Heart left ventricle (tissue), 16 donors: Measurements from ENCODE around the gene PLOD2. TPM values are rescaled to one million over a fixed set of nuclear protein-coding genes. Genes with fewer than 3 reads are reported as not detected.

Experiments used
- ATAC-seq, 4 donors: fragments of 200-7000 bp; cut with Tn5 transposase; one replicate each; pipeline ENCODE4 v1.9.1; 2020 to 2022; ENCODE audit warnings: moderate library complexity in 4 of 4, mild to moderate bottlenecking in 3 of 4, moderate number of reproducible peaks in 1 of 4
- DNase-seq, 5 donors: peaks; one replicate each; pipeline ENCODE4 v3.0.0-alpha.2; 2020
- H3K27ac ChIP-seq, 12 donors: fragments of 200-600 bp; sonication (generic) in 4 of 12; one replicate each; pipeline versions ENCODE4 v1.5.0 to v1.8.0; 2016 to 2022; ENCODE audit warnings: mild to moderate bottlenecking in 2 of 12
- H3K27me3 ChIP-seq, 9 donors: fragments of 200-600 bp; sonication (generic) in 2 of 9; one replicate each; pipeline versions ENCODE4 v1.5.1 to v1.8.0; 2016 to 2022; ENCODE audit warnings: mild to moderate bottlenecking in 3 of 9
- H3K36me3 ChIP-seq, 9 donors: fragments of 200-600 bp; sonication (generic) in 2 of 9; one replicate each; pipeline versions ENCODE4 v1.5.0 to v1.8.0; 2018 to 2022; ENCODE audit warnings: mild to moderate bottlenecking in 2 of 9
- H3K4me1 ChIP-seq, 12 donors: fragments of 200-600 bp; sonication (generic) in 4 of 12; one replicate each; pipeline versions ENCODE4 v1.5.0 to v1.8.0; 2016 to 2022; ENCODE audit warnings: mild to moderate bottlenecking in 3 of 12
- H3K4me3 ChIP-seq, 12 donors: fragments of 200-600 bp; sonication (generic) in 4 of 12; one replicate each; pipeline versions ENCODE4 v1.5.0 to v1.8.0; 2017 to 2022; ENCODE audit warnings: mild to moderate bottlenecking in 9 of 12, moderate library complexity in 4 of 12
- H3K9me3 ChIP-seq, 12 donors: fragments of 200-600 bp; sonication (generic) in 4 of 12; one replicate each; pipeline versions ENCODE4 v1.5.0 to v1.8.0; 2016 to 2022; ENCODE audit warnings: mild to moderate bottlenecking in 1 of 12
- CTCF ChIP-seq, 12 donors: fragments of 200-600 bp; sonication (generic) in 4 of 12; IDR thresholded peaks; one replicate each; pipeline versions ENCODE4 v1.5.0 to v1.8.0; 2018 to 2022; ENCODE audit warnings: antibody characterized with exemption in 12 of 12, mild to moderate bottlenecking in 5 of 12
- POLR2A ChIP-seq, 2 donors: fragments of 450-650 bp; IDR thresholded peaks; one replicate each; pipeline ENCODE4 v1.6.1; 2017; ENCODE audit warnings: antibody characterized with exemption in 2 of 2, mild to moderate bottlenecking in 2 of 2, moderate library complexity in 2 of 2
- WGBS, 4 donors: extraction: QIAGEN DNeasy Blood & Tissue Kit in 2 of 4; methylation state at CpG; one replicate each; pipeline versions ENCODE4 v1.1.5 to v1.1.7; 2013 to 2018; 5-methylcytosine and 5-hydroxymethylcytosine counted together
- intact Hi-C, 10 donors: fragments of 100-400 bp; cut with DNase I; formaldehyde crosslinking; loops; one replicate each; pipeline versions ENCODE4 v1.11.1 to v1.14.2; 2022
- polyA plus RNA-seq, 2 donors: library from polyadenylated mRNA; stranded (reverse); fragments of 200-250 nt; gene quantifications; one replicate each; pipeline ENCODE4 v1.2.3, GENCODE V29; 2013
- total RNA-seq, 9 donors: library from RNA; depleted of rRNA in 2 of 9; stranded (reverse); fragments of >200 nt in 2 of 9; fragmentation: NEBNext Ultra II Directional in 3 of 9; extraction: Animal tissue kit (Norgen Biotek cat#: 25700) in 3 of 9; gene quantifications; one replicate each; pipeline versions ENCODE4 v1.1.0 to v1.2.4, GENCODE V29; 2016 to 2023
- donor health status: ischemic (EF 13 %, LVEDD 7.1; RV severe dilation, severe dysfunction).
- donor health status: healthy with polysubstance abuse.
- donor health status: DM: no; HTN: yes; CAD: no.
- donor health status: DM: no; HTN: no; CAD: no.
- donor health status: ischemic (EF 25% LVEDD 6.9; RV normal size, moderate dysfunction).
- donor health status: ischemic (EF 25% LVEDD 5.7; RV mildly dilated, moderate dysfunction).
- donor health status: healthy.
- donor health status: DM: yes; HTN: yes; CAD: no.
- donor health status: ischemic (EF 35%, LVEDD 5.7; RV mildly dilated, moderate dysfunction).
- donor health status: nonischemic (EF 11% LVEDD 7.7; RV severe dilation, severe dysfunction).
- donor health status: DM: yes; HTN: yes; CAD: no.
- donor health status: PGD.
- donor health status: ischemic (EF 29% LVEDD 5.4; RV normal size, mild dysfunction).
- donor health status: nonischemic (EF 23%, LVEDD 6.1; RV moderate dilation, normal function).

PLOD2 gene
- total and polyA plus RNA-seq, 11 donors = 6.8 to 33.0 (median 17.9) TPM

- no peak for TF ChIP-seq POLR2A (IDR thresholded peaks at IDR 0.05)
- no peak for TF ChIP-seq CTCF (IDR thresholded peaks at IDR 0.05)
- DNase-seq (no peak), ATAC-seq (no peak)
- H3K4me1 ChIP-seq = peaks cover 0 to 2% (median 0%) of the 10 kb centered on the region in 12 donors
- H3K36me3 ChIP-seq = peaks cover 0 to 66% (median 17%) of the 10 kb centered on the region in 9 donors
- H3K27me3 ChIP-seq = no peaks in the 10 kb centered on the region
- WGBS, 4 donors = 60 to 79% (median 75%) methylated on average over 5 of the region's 5 CpGs
- intact Hi-C loops = loop anchor here in 1 of 10 donors (1.0 kb wide), 1 partner anchor 15 kb away; no protein-coding TSS in a partner anchor
- H3K9me3 ChIP-seq = no peaks in the 10 kb centered on the region
- H3K27ac ChIP-seq = no peak overlapping the region
- H3K4me3 ChIP-seq = no peak overlapping the region
Measured at GRCh38 chr3:146106986-146107385, 54.0 kb downstream of the PLOD2 start.

- Histone ChIP-seq H3K27ac (no peak overlapping the region), H3K9me3 (no peaks in the 10 kb centered on the region), H3K27me3 (no peaks in the 10 kb centered on the region), H3K4me1 (peaks cover 0 to 6% (median 0%) of the 10 kb centered on the region in 12 donors), H3K36me3 (peaks cover 0 to 77% (median 17%) of the 10 kb centered on the region in 9 donors), H3K4me3 (no peak overlapping the region)
- no peak for DNase-seq
- no peak for TF ChIP-seq POLR2A (IDR thresholded peaks at IDR 0.05)
- TF ChIP-seq CTCF (IDR thresholded peaks at IDR 0.05) = no peak
- no peak for ATAC-seq
- intact Hi-C loops = no loop called here
- WGBS, 4 donors = 92 to 96% (median 94%) methylated on average over 3 of the region's 3 CpGs
Measured at GRCh38 chr3:146104068-146104467, 56.9 kb downstream of the PLOD2 start.

- H3K4me1 ChIP-seq = peaks cover 0 to 6% (median 0%) of the 10 kb centered on the region in 12 donors
- WGBS, 4 donors = 92 to 96% (median 93%) methylated on average over 3 of the region's 3 CpGs
- no peaks in the 10 kb centered on the region for H3K9me3 ChIP-seq
- intact Hi-C loops = no loop called here
- TF ChIP-seq POLR2A (IDR thresholded peaks at IDR 0.05) (no peak), CTCF (IDR thresholded peaks at IDR 0.05) (no peak)
- H3K4me3 ChIP-seq = no peak overlapping the region
- ATAC-seq = no peak
- peaks cover 0 to 71% (median 14%) of the 10 kb centered on the region in 9 donors for H3K36me3 ChIP-seq
- no peak for DNase-seq
- H3K27me3 ChIP-seq = no peaks in the 10 kb centered on the region
- H3K27ac ChIP-seq = no peak overlapping the region
Measured at GRCh38 chr3:146102885-146103284, 58.1 kb downstream of the PLOD2 start.

- no peaks in the 10 kb centered on the region for H3K9me3 ChIP-seq
- H3K36me3 ChIP-seq = peaks cover 0 to 63% (median 14%) of the 10 kb centered on the region in 9 donors
- peaks cover 0 to 6% (median 0%) of the 10 kb centered on the region in 12 donors for H3K4me1 ChIP-seq
- no peak for DNase-seq
- no peak for ATAC-seq
- WGBS, 4 donors = 91 to 98% (median 94%) methylated on average over 2 of the region's 2 CpGs
- H3K27me3 ChIP-seq = no peaks in the 10 kb centered on the region
- TF ChIP-seq CTCF (IDR thresholded peaks at IDR 0.05) (no peak), POLR2A (IDR thresholded peaks at IDR 0.05) (no peak)
- H3K4me3 ChIP-seq = no peak overlapping the region
- no peak overlapping the region for H3K27ac ChIP-seq
- intact Hi-C loops = no loop called here
Measured at GRCh38 chr3:146101538-146101937, 59.4 kb downstream of the PLOD2 start.
